Activated CD4-positive, alpha-beta T cell treated with anti-CD3 and anti-CD28 coated beads, Interleukin-2, amount 50 U/mL, for 4 hours (primary cell): ENCODE results near the gene ZNF627.
"Not testable (repeated sequence)": the region's sequence is repeated elsewhere in the genome, so short reads cannot be mapped to it uniquely, and the experiment has no call there.

Experiments
- DNase-seq, 2 experiments: peaks; one replicate each; pipeline ENCODE4 v3.0.0-alpha.2; 2020

Gene ZNF627

DNA sequence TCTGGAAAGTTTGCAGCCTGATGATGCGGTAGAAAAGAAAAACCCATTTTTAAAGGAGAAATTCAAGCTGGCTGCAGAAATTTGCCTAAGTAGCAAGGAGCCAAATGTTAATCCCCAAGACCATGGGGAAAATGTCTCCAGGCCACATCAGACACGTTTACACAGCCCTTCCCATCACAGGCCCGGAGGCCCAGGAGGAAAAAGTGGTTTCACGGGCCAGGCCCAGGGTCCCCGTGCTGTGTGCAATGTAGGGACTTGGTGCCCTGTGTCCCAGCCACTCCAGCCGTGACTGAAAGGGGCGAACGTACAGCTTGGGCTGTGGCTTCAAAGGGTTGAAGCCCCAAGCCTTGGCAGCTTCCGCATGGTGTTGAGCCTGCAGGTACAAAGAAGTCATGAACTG is 35.9 kb downstream of the ZNF627 start:
- no peak for DNase-seq

DNA sequence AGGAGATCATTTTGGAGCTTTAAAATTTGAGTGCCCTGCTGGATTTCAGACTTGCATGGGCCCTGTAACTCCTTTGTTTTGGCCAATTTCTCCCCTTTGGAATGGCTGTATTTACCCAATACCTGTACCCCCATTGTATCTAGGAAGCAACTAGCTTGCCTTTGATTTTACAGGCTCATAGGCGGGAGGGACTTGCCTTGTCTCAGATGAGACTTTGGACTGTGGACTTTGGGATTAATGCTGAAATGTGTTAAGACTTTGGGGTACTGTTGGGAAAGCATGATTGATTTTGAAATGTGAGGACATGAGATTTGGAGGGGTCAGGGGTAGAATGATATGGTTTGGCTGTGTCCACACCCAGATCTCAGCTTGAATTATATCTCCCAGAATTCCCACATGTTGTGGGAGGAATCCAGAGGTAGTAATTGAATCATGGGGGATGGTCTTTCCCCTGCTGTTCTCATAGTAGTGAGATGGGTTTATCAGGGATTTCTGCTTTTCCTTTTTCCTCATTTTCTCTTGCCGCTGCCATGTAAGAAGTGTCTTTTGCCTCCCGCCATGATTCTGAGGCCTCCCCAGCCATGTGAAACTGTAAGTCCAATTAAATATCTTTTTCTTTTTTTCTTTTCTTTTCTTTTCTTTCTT is 36.9 kb downstream of the ZNF627 start:
- not testable (repeated sequence) for DNase-seq

DNA sequence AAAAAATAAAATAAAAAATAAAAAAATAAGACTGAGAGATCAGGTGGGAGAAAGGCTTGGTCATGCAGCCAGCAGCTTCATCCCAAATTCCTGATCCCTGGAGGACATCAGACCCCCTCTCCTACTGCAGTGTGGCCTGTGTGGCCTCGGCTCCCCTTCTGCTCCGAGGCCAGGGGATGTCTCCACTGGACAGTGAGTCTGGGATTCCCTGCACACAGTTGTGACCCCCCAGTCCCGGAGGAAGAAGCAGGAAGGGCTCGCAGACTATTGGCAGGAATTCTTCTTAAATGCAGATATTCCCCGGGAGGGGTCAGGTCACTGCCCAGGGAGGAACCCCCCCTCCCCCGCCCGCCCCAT is 41.9 kb downstream of the ZNF627 start:
- no peak for DNase-seq

DNA sequence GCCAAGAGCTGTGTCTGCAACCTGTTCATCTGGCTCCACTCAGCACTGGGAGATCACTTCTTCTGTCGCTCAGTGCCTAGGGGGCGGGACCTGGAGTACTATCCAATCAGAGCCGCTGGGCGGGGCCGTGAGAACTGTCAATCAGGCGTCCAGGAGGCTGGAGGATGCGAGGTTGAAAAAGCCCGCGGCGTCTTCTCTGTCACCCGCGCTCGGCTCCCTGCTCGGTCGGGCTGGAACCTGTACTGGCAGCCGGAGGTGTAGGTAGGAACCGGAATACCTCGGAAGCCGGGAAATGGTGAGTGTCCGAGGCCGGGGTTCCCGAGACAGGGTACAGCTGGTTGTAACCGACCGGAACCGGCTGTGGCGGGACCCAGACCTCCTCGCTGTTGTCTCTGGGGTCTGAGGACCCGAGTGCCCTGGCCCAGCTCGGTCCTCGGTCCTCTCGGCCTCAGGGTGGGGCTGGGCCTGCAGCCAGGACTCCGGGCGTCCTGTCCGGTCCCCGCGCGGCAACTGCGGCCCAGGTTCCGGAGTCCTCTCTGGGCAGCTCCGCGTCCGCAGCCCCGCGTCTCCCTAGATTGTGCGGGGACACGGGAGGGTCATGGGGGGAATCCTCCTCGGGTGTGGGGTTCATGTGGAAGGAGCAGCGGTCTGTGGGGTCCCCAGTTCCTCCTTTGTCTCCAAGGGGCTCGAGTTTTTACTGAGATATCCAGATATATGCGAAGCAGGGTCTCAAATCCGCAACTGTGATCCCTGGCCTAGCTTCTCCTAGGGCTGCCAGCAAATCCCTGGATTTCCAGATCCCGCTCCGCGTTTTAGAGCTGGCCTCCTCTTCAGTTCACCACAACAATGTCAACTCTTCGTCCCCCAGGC is 42.6 kb downstream of the ZNF627 start:
- peak; percentile 82 to 84 for DNase-seq

DNA sequence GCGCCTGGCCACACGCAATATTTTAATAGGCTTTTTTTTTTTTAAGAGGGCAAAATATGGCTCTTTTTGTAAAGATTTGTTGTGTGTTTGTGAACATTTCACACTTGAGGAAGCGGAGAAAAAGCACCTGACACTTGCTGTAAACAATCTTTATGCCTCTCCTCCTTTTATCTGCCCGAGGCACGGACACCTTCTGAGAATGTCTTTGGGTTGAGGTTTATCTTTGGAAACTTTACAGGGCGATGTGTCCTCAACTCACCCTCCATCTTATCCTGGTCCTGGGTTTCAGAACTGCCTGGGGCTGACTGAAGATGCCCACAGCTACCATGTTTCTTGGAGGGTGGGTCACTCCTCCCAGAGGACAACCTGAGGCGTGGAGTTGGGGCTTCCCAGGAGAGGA is 44.0 kb downstream of the ZNF627 start:
- no peak for DNase-seq

DNA sequence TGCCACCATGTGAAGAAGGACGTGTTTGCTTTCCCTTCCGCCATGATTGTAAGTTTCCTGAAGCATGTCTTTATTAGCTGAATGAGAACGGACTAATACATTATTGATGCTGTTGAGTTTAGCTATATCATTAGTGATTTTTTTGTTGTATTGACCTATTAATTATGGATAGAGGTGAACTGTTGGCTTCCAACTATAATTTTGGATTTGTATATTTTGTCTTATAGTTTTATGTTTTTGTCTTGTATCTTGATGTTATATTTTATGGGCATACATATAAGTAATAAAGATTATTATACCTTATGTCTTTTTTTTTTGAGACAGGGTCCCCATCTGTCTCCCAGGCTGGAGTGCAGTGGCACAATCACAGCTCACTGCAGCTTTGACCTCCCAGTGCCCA is 45.6 kb downstream of the ZNF627 start:
- DNase-seq, result no peak

DNA sequence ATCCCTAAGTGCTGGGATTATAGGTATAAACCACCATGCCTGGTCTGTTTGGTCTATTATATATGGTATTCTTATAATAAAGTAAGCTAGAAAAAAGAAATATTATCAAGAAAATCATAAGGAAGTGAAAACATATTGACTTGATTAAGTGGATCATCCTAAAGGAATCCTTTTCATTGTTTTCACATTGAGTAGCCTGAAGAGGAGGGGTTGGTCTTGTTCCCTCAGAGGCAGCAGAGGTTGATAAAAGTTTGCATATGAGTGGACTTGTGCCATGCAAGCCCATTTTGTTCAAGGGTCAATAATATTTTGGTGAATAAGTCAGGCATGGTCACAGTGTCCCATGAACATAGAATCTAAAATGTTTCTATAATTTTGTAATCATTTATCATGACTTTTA is 52.7 kb downstream of the ZNF627 start:
- DNase-seq, result no peak

DNA sequence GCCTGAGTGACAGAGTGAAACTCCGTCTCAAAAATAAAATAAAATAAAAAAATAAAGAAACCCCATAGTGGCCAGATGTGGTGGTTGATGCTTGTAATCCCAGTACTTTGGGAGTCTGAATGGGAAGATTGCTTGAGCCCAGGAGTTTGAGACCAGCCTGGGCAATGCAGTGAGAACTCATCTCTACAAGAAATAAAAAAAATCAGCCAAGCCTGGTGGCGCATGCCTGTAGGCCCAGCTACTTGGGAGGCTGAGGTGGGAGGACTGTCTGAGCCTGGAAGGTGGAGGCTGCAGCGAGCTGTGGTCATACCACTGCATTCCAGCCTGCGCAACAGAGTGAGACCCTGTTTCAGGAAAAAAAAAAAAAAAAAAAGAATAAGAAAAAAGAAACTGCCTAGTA is 53.8 kb downstream of the ZNF627 start:
- DNase-seq, result no peak

DNA sequence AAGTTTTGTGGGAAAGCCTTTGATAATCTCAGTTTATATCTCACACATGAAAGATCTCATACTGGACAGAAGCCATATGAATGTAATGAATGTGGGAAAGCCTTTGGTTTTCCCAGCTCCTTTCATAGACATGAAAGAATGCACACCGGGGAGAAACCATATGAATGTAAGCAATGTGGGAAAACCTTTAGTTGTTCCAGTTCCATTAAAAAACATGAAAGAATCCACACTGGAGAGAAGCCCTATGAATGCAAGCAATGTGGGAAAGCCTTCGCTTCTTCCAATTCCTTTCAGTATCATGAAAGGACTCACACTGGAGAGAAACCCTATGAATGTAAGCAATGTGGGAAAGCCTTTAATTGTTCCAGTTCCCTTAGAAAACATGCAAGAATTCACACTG is 54.8 kb downstream of the ZNF627 start:
- no peak for DNase-seq

DNA sequence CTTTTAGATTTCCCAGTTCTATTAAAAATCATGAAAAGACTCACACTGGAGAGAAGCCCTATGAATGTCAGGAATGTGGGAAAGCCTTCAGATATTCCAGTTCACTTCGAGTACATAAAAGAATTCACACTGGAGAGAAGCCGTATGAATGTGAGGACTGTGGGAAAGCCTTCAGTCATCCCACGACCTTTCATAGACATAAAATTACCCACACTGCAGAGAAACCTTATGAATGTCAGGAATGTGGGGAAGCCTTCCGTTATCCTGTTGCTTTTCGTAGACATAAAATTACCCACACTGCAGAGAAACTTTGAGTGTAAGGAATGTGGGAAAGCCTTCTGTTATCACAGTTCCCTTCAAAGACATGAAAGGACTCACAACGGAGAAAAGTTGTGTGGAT is 55.2 kb downstream of the ZNF627 start:
- DNase-seq, result no peak

DNA sequence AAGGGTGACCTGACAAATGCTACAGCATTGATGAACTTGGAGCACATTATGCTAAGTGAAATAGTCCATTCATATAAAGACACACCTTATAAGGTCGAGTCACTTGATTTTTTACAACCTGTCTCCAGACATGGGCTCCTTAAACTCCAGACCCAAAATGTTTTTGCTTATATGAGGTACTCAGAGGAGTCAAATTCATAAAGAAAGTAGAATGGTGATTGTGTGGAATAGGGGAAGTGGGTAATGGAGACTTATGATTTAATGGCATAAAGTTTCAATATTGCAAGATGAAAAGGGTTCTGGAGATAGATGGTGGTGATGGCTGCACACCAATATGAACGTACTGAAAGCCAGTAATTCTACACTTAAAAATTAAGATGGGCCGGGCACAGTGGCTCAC is 59.3 kb downstream of the ZNF627 start:
- DNase-seq, result no peak

DNA sequence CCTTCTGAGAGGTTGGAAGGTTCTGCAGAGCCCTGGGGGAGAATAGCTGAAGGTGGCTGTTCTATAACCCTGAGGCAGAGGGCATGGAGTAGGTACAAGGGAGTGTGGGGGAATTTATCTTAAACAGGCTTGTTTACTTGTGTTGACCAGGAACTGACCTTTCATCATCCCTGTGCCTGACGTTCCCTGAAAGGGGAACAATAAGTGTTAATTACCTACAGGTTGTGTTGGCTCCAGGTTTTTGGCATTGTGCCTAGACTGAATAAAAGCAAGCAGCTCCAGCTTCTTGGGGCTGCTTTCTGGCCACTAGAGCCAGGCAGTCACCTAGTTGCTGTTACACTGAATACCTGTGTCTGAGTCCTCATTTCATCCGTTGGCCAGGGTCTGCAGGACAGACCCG is 60.0 kb downstream of the ZNF627 start:
- DNase-seq, result no peak

DNA sequence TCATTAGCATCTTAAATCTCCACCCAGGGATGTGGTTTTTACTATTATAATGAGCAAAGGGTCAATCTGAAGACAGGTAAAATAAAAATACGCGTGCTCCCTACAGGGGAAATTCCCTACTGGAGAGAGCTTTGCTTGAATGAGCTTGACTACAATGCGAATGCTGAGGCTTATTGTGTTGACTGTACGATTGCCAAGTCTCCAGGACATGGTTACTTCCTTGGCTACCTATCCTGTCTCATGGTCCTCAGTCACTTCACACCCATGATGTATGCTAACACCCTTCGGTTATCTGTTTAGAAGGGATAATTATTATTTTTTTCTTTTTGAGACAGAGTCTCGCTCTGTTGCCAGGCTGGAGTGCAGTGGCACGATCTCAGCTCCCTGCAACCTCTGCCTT is 61.7 kb downstream of the ZNF627 start:
- DNase-seq, result no peak

DNA sequence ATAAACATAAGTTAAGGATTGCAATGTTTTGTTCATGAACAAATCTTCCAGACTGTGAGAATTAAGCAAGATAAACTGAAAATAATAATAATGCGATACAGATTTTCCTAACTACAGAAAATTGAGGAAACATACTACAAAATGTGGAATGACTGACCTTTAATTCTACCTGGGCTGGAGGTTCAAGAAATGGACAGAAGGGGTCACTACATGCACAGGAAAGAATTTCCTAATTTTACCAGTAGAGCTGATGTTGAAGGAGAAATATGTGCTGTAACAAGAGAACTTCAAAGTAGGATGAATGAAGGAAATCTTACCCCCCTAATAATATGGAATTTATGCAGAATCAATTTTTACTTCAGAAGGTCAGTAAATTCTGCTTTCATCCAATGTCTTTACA is 62.3 kb downstream of the ZNF627 start:
- no peak for DNase-seq

DNA sequence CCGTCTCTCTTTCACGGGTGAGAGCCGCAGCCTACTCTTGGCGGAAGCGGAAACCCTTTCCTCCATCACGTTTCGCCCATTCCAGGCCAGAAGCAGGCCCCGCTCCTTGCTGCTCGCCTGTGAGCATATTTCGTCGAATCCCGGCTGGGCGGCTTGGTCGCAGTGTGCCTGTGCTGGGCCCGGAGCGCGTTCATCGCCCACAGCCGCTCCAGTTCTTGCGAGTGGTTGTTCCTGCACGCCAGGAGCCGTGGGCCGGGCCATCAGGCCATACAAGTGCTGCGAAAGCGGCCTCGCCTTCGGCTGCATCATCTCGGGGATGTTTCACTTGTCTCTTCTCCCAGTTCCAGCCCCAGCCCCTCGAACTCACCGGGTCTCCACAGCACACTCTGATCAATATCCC is 65.0 kb downstream of the ZNF627 start:
- DNase-seq, result no peak

DNA sequence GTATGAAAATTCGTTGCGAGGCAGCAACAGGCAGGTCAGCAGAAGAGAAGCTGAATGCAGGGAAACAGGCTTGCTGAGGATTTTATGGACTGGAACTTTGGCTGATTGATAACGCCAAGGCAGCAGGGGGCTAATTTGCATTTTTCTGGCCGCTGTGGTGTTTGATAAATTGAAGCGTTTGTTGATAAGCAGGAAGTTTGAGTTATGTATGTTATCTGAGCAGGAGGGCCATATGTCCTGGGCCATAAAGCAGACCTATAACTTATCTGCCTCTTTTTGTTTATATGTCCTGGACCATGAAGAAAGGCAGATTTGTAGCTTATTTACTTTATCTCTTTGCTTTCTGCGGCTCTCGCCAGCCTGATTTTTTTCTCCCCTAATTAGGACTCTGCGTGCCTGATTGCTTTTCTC is 65.9 kb downstream of the ZNF627 start:
- DNase-seq, result no peak
